MCF 10A (cell line): ENCODE measurements around the gene CFAP46. TPM values are rescaled to one million over a fixed set of nuclear protein-coding genes. Genes with fewer than 3 reads are reported as not detected.

Experiments
- BruUV-seq: library from RNA; stranded (reverse); fragments of 400-500 nt; replicated peaks from 2 replicates; lab custom pipeline; 2021; lab: Mats Ljungman, UMichigan
- CTCF ChIA-PET: fragments of 300-600 bp; sonication (Branson Sonifier 250); formaldehyde crosslinking; extraction: SDS; loops from one replicate; lab custom pipeline; 2021; ENCODE audit warnings: antibody characterized with exemption, inconsistent platforms; lab: Yijun Ruan, JAX
- POLR2A ChIA-PET: fragments of 300-600, 350-650 bp; sonication (Branson Sonifier 250); formaldehyde crosslinking; extraction: SDS; loops from one replicate; lab custom pipeline; 2020; ENCODE audit warnings: antibody characterized with exemption, inconsistent platforms; lab: Yijun Ruan, JAX
- DNase-seq: peaks from one replicate; pipeline ENCODE4 v3.0.0-alpha.2; 2018; ENCODE audit not compliant: unreplicated experiment
- H3K27ac Mint-ChIP-seq: one replicate; pipeline ENCODE4 v1.8.0; 2022; ENCODE audit warnings: mild to moderate bottlenecking, low read depth, mixed read lengths; ENCODE audit not compliant: unreplicated experiment
- H3K27me3 Mint-ChIP-seq: one replicate; pipeline ENCODE4 v1.8.0; 2022; ENCODE audit warnings: mixed read lengths; ENCODE audit not compliant: insufficient read depth, unreplicated experiment
- H3K36me3 Mint-ChIP-seq: one replicate; pipeline ENCODE4 v1.8.0; 2022; ENCODE audit warnings: mild to moderate bottlenecking, moderate library complexity, mixed read lengths; ENCODE audit not compliant: insufficient read depth, unreplicated experiment
- H3K4me1 Mint-ChIP-seq: one replicate; pipeline ENCODE4 v1.8.0; 2022; ENCODE audit warnings: mixed read lengths; ENCODE audit not compliant: insufficient read depth, unreplicated experiment
- H3K4me3 Mint-ChIP-seq: one replicate; pipeline ENCODE4 v1.8.0; 2022; ENCODE audit warnings: mild to moderate bottlenecking, moderate library complexity, mixed read lengths; ENCODE audit not compliant: unreplicated experiment
- H3K9me3 Mint-ChIP-seq: one replicate; pipeline ENCODE4 v1.8.0; 2022; ENCODE audit warnings: mixed read lengths; ENCODE audit not compliant: unreplicated experiment
- intact Hi-C: fragments of 100-400 bp; cut with micrococcal nuclease; formaldehyde crosslinking; loops from 2 replicates; pipeline ENCODE4 v1.14.1; 2022
- total RNA-seq: library from RNA; stranded (reverse); gene quantifications from 2 replicates; pipeline ENCODE4 v1.2.3, GENCODE V29; 2022
- TF ChIP-seq, protein P1 (sequence below): fragments of 200-600 bp; IDR thresholded peaks from one replicate; pipeline ENCODE4 v1.8.0; 2022; ENCODE audit warnings: antibody characterized with exemption, mild to moderate bottlenecking; ENCODE audit not compliant: unreplicated experiment

CFAP46 gene
- total RNA-seq, 1 experiment from 2014 or later = 0.33 TPM

DNA sequence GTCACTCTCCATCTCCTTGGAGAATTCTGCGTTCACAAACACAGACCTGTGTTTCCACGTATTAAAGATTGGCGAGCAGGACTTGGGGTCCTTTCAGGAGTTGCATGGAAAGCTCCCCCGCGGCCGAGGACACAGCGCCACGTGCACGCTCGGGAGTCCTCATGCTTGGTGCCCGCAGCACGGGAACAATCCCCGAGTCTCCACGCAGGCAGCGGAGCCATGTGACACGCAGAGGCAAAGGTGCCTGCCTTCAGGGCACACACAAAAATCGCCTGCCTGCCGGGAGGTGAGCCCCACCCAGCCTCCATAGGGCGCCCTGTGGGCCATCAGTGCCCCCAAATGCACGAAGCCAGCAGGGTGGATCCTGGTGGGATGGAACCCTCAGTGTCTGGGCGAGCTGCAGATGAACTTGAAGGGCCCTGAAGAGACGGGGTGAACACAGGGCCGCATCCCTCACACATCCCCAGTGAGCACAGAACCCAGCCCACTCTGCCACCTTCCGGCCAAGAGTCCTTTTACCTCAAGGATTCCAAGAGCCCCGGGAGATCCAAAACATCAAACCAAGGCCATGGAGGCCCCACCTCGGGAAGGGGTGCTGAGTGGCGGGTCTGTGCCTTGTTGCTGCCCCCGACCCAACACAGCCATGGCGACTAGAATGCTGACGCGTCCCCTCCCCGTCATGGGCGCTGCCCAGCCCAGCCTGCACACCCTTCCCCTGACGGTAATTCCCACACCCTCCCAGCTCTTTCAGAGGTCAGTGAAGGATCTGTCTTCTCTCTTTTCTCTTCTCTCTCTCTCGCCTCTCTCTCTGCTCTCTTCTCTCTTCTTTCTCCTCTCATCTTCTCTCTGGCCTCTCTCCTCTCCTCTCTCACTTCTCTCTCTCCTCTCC is 55.9 kb downstream of the CFAP46 start:
- no peak for DNase-seq
- ChIA-PET CTCF (no interaction called here), POLR2A (interaction anchor here (1.0 kb wide), 1 partner anchor 16 kb away, joined by 3 read pairs; no protein-coding TSS in a partner anchor)
- Mint-ChIP-seq H3K4me1 (no peaks in the 10 kb centered on the region), H3K4me3 (no peak overlapping the region), H3K27ac (no peak overlapping the region), H3K36me3 (no peaks in the 10 kb centered on the region), H3K9me3 (no peaks in the 10 kb centered on the region), H3K27me3 (peaks cover 72% of the 10 kb centered on the region)
- intact Hi-C loops = no loop called here
- no TSS peak for BruUV-seq
- TF ChIP-seq, protein P1, sequence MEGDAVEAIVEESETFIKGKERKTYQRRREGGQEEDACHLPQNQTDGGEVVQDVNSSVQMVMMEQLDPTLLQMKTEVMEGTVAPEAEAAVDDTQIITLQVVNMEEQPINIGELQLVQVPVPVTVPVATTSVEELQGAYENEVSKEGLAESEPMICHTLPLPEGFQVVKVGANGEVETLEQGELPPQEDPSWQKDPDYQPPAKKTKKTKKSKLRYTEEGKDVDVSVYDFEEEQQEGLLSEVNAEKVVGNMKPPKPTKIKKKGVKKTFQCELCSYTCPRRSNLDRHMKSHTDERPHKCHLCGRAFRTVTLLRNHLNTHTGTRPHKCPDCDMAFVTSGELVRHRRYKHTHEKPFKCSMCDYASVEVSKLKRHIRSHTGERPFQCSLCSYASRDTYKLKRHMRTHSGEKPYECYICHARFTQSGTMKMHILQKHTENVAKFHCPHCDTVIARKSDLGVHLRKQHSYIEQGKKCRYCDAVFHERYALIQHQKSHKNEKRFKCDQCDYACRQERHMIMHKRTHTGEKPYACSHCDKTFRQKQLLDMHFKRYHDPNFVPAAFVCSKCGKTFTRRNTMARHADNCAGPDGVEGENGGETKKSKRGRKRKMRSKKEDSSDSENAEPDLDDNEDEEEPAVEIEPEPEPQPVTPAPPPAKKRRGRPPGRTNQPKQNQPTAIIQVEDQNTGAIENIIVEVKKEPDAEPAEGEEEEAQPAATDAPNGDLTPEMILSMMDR = no peak

DNA sequence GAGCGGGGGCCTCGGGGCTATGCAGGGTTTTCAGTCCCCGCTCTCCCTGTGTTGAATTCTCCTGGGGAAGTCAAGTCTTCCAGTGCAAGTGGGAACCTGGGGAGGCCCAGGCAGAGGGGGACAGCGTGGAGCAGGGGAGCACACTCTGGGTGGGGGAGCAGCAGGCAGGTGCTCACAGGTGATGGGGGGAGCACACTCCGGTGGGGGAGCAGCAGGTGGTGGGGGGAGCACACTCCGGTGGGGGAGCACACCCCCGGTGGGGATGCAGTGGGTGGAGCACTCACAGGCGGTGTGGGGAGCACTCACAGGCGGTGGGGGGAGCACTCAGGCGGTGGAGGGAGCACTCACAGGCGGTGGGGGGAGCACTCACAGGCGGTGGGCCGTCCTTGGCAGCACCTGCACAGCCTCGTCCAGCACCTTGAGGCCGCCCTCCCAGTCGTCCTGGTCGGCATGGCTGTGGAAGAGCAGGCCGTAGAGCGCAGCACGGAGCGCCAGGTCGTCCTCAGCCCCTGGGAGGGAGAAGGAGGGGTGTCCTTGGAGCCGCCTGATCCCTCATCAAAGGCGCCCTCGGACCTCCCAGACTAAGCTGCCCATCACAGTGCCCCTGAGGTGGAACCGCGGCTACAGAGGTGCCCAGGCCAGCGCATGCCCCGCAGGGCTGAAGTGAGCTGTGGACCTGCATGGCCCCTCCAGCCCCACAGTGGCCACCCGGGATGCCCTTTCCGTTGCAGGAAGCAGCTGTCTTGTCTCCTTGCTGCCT is 56.7 kb downstream of the CFAP46 start:
- intact Hi-C loops = no loop called here
- H3K27ac Mint-ChIP-seq = no peak overlapping the region
- CTCF ChIA-PET = no interaction called here
- H3K4me1 Mint-ChIP-seq = no peaks in the 10 kb centered on the region
- H3K4me3 Mint-ChIP-seq = no peak overlapping the region
- DNase-seq = no peak
- H3K27me3 Mint-ChIP-seq = peaks cover 71% of the 10 kb centered on the region
- no peaks in the 10 kb centered on the region for H3K36me3 Mint-ChIP-seq
- no peaks in the 10 kb centered on the region for H3K9me3 Mint-ChIP-seq
- POLR2A ChIA-PET = interaction anchor here (1.0 kb wide), 1 partner anchor 16 kb away, joined by 3 read pairs; no protein-coding TSS in a partner anchor
- TF ChIP-seq, protein P1 = no peak
- no TSS peak for BruUV-seq

DNA sequence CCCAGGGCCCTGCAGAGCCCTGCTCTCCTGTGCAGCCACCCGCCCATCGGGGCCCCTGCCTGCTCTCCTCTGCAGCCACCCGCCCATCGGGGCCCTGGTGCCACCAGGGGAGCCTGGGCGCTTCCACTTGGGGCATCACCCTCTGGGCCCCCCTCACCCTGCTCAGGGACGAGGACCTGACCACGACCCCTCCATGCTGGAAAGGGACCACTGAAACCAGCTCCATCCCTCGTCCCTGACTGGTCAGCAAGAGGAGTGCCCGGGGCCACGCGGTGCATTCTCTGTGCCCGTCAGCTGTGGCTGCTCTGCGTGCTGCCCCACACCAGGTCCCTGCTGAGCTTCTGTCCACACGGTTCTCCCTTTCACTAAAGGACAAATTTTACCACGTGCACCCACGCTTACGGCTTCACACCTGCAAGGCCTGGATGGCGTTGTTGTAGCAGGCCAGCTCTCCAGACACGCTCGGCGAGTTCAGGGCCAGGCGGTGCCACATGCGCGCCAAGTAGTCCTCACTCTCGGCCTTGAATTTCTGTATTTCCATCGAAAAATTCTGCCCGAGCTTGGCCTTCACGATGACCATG is 57.6 kb downstream of the CFAP46 start:
- CTCF ChIA-PET = no interaction called here

More for the DNA sequence above, 57.6 kb downstream of the CFAP46 start:
- Mint-ChIP-seq H3K27me3 (peaks cover 62% of the 10 kb centered on the region), H3K9me3 (no peaks in the 10 kb centered on the region), H3K4me3 (no peak overlapping the region), H3K4me1 (no peaks in the 10 kb centered on the region), H3K36me3 (no peaks in the 10 kb centered on the region), H3K27ac (no peak overlapping the region)
- intact Hi-C loops = no loop called here
- no peak for DNase-seq
- BruUV-seq = no TSS peak
- POLR2A ChIA-PET = interaction anchor here (0.5 kb wide), 1 partner anchor 617 kb away, joined by 3 read pairs; no protein-coding TSS in a partner anchor
- TF ChIP-seq, protein P1 = no peak
